ENCODE data around the gene HSF4. TPM values are rescaled to one million over a fixed set of nuclear protein-coding genes. Genes with fewer than 3 reads are reported as not detected.

The HSF4 gene
- total and polyA plus RNA-seq, 2 of the 4 experiments (the other 2 are of a cell fraction) = 0.54 to 7.5 TPM

DNA sequence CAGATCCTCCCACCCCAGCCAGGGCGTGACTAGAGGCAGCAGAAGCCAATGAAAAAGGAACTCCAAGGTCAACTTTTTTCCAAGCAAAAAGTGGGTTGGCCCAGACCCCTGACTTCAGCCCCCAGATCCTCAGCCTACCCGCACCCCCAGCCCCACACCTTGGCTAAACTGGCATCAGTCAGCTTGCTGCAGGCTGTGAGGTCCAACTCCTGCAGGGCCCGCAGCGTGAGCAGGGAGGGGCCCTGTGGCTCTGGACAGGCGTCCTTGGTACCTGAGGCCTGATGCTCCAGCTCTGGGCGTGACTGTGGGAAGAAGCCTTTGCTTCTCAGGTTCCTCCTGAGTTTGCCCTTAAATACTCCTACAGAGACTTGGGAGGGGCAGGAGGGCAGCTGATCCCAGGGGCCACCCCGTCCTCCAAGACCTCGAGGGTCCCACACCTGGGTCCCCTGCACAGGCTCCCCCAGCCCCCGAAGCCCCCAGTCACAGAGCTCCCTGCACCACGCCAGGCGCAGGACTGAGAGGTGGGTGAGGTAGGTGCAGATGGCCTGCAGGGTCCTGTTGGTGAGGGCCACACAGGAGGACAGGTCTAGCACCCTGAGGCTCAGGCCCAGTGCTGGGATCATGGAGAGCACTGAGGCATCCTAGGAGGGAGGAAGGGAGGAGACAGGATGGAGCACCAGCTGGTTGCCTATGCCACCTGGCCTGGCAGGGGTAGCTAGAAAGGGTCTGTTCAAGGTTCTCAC is 43.8 kb downstream of the HSF4 start:
- no CpG with 5 or more reads among the region's 11 CpGs for WGBS, 2 experiments (ENCODE audit: extremely low coverage in 2 of 2, insufficient read length in 1 of 2)
- Histone ChIP-seq H3K4me3 (ENCODE audit: insufficient read depth, low read depth, low read length) (no peak overlapping the region), H3K4me2 (ENCODE audit: low read depth, low read length) (no peak overlapping the region), H4K91ac (ENCODE audit: insufficient read depth, low read depth, low read length) (no peak overlapping the region), H3K36me3 (ENCODE audit: control insufficient read depth, insufficient read depth, low read length) (peaks cover 9% of the 10 kb centered on the region), H3K27me3 (ENCODE audit: control insufficient read depth, insufficient read depth, low read length) (no peaks in the 10 kb centered on the region), H2BK15ac (ENCODE audit: low read depth, low read length) (no peak overlapping the region), H2AFZ (replicated peaks; ENCODE audit: low read length, poor library complexity) (peak overlapping the region; percentile 8), H3K56ac (ENCODE audit: extremely low read depth, insufficient read depth, low read length) (no peak overlapping the region), H2AK9ac (replicated peaks; ENCODE audit: low read depth, low read length, poor library complexity) (peak overlapping the region; percentile 70), H2BK5ac (ENCODE audit: low read depth, low read length, poor library complexity, severe bottlenecking) (no peak overlapping the region), H4K20me1 (ENCODE audit: insufficient read depth, low read length) (0 out of 2 replicates have a peak, but pooled peaks cover 6% of the 10 kb centered on the region), H3K9me3 (ENCODE audit: control insufficient read depth, insufficient read depth, low read length) (no peaks in the 10 kb centered on the region), H3K14ac (replicated peaks; ENCODE audit: low read depth, low read length) (peak overlapping the region; percentile 53), H3K18ac (ENCODE audit: low read depth, low read length) (no peak overlapping the region), H2BK20ac (ENCODE audit: low read depth, low read length) (no peak overlapping the region), H3K9me1 (ENCODE audit: insufficient read depth, low read length) (peaks cover 20% of the 10 kb centered on the region), H3K4ac (ENCODE audit: low read depth, low read length) (peak overlapping the region; percentile 2; the same call in 1 of the 2 replicates), H2BK120ac (ENCODE audit: low read depth, low read length) (no peak overlapping the region), H3K9ac (ENCODE audit: low read depth, low read length) (no peak overlapping the region), H3K4me1 (ENCODE audit: control insufficient read depth, insufficient read depth, low read length) (peaks cover 8% of the 10 kb centered on the region), H4K8ac (ENCODE audit: low read depth in 2 of 2, low read length in 2 of 2) (no peak overlapping the region), H3K79me1 (ENCODE audit: low read depth in 1 of 2, low read length in 2 of 2) (peaks cover 0 to 9% of the 10 kb centered on the region in 2 experiments; a peak in 1 of 4 replicates), H4K5ac (ENCODE audit: low read depth, low read length) (no peak overlapping the region), H3K27ac (ENCODE audit: insufficient read depth, low read length) (no peak overlapping the region), H2AK5ac (ENCODE audit: low read depth, low read length) (peak overlapping the region; percentile 3; the same call in 1 of the 2 replicates), H3K23ac (ENCODE audit: low read depth, low read length) (no peak overlapping the region)
- ChIA-PET POLR2A (ENCODE audit: unreplicated experiment) (no interaction called here), CTCF (no interaction called here)
- BruUV-seq (replicated peaks) = no TSS peak
- in situ Hi-C loops (cut with MboI; ENCODE audit: low sequenced_read_pairs) = no loop called here
- ATAC-seq (ENCODE audit: low read depth) = no peak
- TF ChIP-seq RCOR1 (IDR thresholded peaks at IDR 0.05; ENCODE audit: insufficient replicate concordance, low read length) (no peak), BHLHE40 (IDR thresholded peaks at IDR 0.05; ENCODE audit: low read depth, low read length) (no peak), SMC3 (IDR thresholded peaks at IDR 0.05; ENCODE audit: low read depth, low read length) (no peak), NFE2L2 (IDR thresholded peaks at IDR 0.05; ENCODE audit: low read depth, low read length) (no peak), MAZ (IDR thresholded peaks at IDR 0.05; ENCODE audit: borderline replicate concordance, low read depth, low read length) (no peak), POLR2A (IDR thresholded peaks at IDR 0.05; ENCODE audit: low read depth, low read length) (no peak), RAD21 (IDR thresholded peaks at IDR 0.05; ENCODE audit: low read length) (no peak), RFX5 (IDR thresholded peaks at IDR 0.05; ENCODE audit: low read depth, low read length) (no peak), CTCF (conservative IDR thresholded peaks at IDR 0.05; ENCODE audit: low read depth, low read length) (no peak), ELK1 (IDR thresholded peaks at IDR 0.05; ENCODE audit: borderline replicate concordance, low read depth, low read length) (no peak), CHD1 (IDR thresholded peaks at IDR 0.05; ENCODE audit: low read depth, low read length) (no peak), MXI1 (IDR thresholded peaks at IDR 0.05; ENCODE audit: borderline replicate concordance, low read depth, low read length) (no peak), CEBPB (IDR thresholded peaks at IDR 0.05; ENCODE audit: low read depth, low read length) (no peak), MAFK (IDR thresholded peaks at IDR 0.05; ENCODE audit: low read depth, low read length) (no peak), FOS (IDR thresholded peaks at IDR 0.05; ENCODE audit: low read depth, low read length) (no peak)
- TF ChIP-seq, protein P1, sequence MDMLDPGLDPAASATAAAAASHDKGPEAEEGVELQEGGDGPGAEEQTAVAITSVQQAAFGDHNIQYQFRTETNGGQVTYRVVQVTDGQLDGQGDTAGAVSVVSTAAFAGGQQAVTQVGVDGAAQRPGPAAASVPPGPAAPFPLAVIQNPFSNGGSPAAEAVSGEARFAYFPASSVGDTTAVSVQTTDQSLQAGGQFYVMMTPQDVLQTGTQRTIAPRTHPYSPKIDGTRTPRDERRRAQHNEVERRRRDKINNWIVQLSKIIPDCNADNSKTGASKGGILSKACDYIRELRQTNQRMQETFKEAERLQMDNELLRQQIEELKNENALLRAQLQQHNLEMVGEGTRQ (IDR thresholded peaks at IDR 0.05; ENCODE audit: low read depth, low read length) = no peak
- no peak for DNase-seq
- dilution Hi-C loops (cut with HindIII; ENCODE audit: low sequenced_read_pairs, unreplicated experiment) = no loop called here
- intact Hi-C loops (cut with micrococcal nuclease) = no loop called here
